Activated CD4-positive, alpha-beta memory T cell treated with anti-CD3 and anti-CD28 coated beads for 36 hours (primary cell): ENCODE measurements around the gene OTOG. TPM values are rescaled to one million over a fixed set of nuclear protein-coding genes. Genes with fewer than 3 reads are reported as not detected.

ENCODE experiments used
- CTCF ChIA-PET: fragments of 350-600 bp; sonication (Branson Sonifier 250); formaldehyde crosslinking; loops from one replicate; lab custom pipeline; 2021; ENCODE audit warnings: antibody characterized with exemption, inconsistent platforms; lab: Charles Lee
- POLR2A ChIA-PET: fragments of 350-600 bp; sonication (Branson Sonifier 250); formaldehyde crosslinking; loops from one replicate; lab custom pipeline; 2021; ENCODE audit warnings: antibody characterized with exemption; lab: Charles Lee
- DNase-seq: peaks from one replicate; pipeline ENCODE4 v3.0.0-alpha.2; 2020
- H3K27ac Mint-ChIP-seq: one replicate; pipeline ENCODE4 v1.8.0; 2021; ENCODE audit warnings: mixed read lengths
- H3K27me3 Mint-ChIP-seq: one replicate; pipeline ENCODE4 v1.8.0; 2021; ENCODE audit warnings: mixed read lengths
- H3K36me3 Mint-ChIP-seq: one replicate; pipeline ENCODE4 v1.8.0; 2021; ENCODE audit warnings: mixed read lengths
- H3K4me1 Mint-ChIP-seq: one replicate; pipeline ENCODE4 v1.8.0; 2021; ENCODE audit warnings: low read depth, mixed read lengths
- H3K4me3 Mint-ChIP-seq: one replicate; pipeline ENCODE4 v1.8.0; 2021; ENCODE audit warnings: mild to moderate bottlenecking, mixed read lengths
- H3K9me3 Mint-ChIP-seq: one replicate; pipeline ENCODE4 v1.8.0; 2021; ENCODE audit warnings: mixed read lengths
- intact Hi-C: fragments of 100-400 bp; cut with micrococcal nuclease; formaldehyde crosslinking; loops from one replicate; pipeline ENCODE4 v1.15.1; 2023
- total RNA-seq, 2 experiments: library from RNA; stranded (reverse); gene quantifications; one replicate each; pipeline ENCODE4 v1.2.3, GENCODE V29; 2021

The OTOG gene
- total RNA-seq, 2 experiments from 2014 or later: not detected

GRCh38 chr11:17556999-17557398, 9.9 kb downstream of the OTOG start:
- Mint-ChIP-seq H3K36me3 (no peaks in the 10 kb centered on the region), H3K4me3 (no peak overlapping the region), H3K27me3 (peaks cover 6% of the 10 kb centered on the region), H3K27ac (no peak overlapping the region), H3K9me3 (no peaks in the 10 kb centered on the region), H3K4me1 (no peaks in the 10 kb centered on the region)
- intact Hi-C loops: no loop called here
- POLR2A ChIA-PET: no interaction called here
- DNase-seq: no peak
- CTCF ChIA-PET: no interaction called here

GRCh38 chr11:17558025-17558780, 11.1 kb downstream of the OTOG start:
- H3K4me3 Mint-ChIP-seq: no peak overlapping the region
- no peak overlapping the region for H3K27ac Mint-ChIP-seq
- no peaks in the 10 kb centered on the region for H3K36me3 Mint-ChIP-seq
- ChIA-PET CTCF (no interaction called here), POLR2A (no interaction called here)
- intact Hi-C loops: no loop called here
- peaks cover 6% of the 10 kb centered on the region for H3K27me3 Mint-ChIP-seq
- no peak for DNase-seq
- H3K4me1 Mint-ChIP-seq: no peaks in the 10 kb centered on the region
- no peaks in the 10 kb centered on the region for H3K9me3 Mint-ChIP-seq

GRCh38 chr11:17558916-17559315, 11.9 kb downstream of the OTOG start:
- CTCF ChIA-PET: no interaction called here
- POLR2A ChIA-PET: no interaction called here
- Mint-ChIP-seq H3K36me3 (no peaks in the 10 kb centered on the region), H3K4me1 (no peaks in the 10 kb centered on the region), H3K4me3 (no peak overlapping the region), H3K9me3 (no peaks in the 10 kb centered on the region), H3K27ac (no peak overlapping the region), H3K27me3 (peaks cover 6% of the 10 kb centered on the region)
- intact Hi-C loops: no loop called here
- no peak for DNase-seq

- H3K27ac Mint-ChIP-seq: no peak overlapping the region
- H3K27me3 Mint-ChIP-seq: peaks cover 6% of the 10 kb centered on the region
- ChIA-PET CTCF (no interaction called here), POLR2A (no interaction called here)
- H3K4me3 Mint-ChIP-seq: no peak overlapping the region
- intact Hi-C loops: no loop called here
- H3K36me3 Mint-ChIP-seq: no peaks in the 10 kb centered on the region
- no peaks in the 10 kb centered on the region for H3K9me3 Mint-ChIP-seq
- H3K4me1 Mint-ChIP-seq: no peaks in the 10 kb centered on the region
- DNase-seq: no peak
Observed at GRCh38 chr11:17559341-17560087, 12.5 kb downstream of the OTOG start.

- intact Hi-C loops: no loop called here
- Mint-ChIP-seq H3K36me3 (no peaks in the 10 kb centered on the region), H3K4me1 (no peaks in the 10 kb centered on the region), H3K27ac (no peak overlapping the region), H3K27me3 (peaks cover 6% of the 10 kb centered on the region), H3K4me3 (no peak overlapping the region), H3K9me3 (no peaks in the 10 kb centered on the region)
- no peak for DNase-seq
- ChIA-PET CTCF (no interaction called here), POLR2A (interaction anchor here (0.5 to 0.6 kb wide), 2 partner anchors 70 to 378 kb away, joined by 3 to 6 read pairs; no protein-coding TSS in a partner anchor)
Observed at GRCh38 chr11:17560281-17561110, 13.4 kb downstream of the OTOG start.

- no peak overlapping the region for H3K27ac Mint-ChIP-seq
- CTCF ChIA-PET: interaction anchor here (1.7 kb wide), 1 partner anchor 177 kb away, joined by 4 read pairs; no protein-coding TSS in a partner anchor
- DNase-seq: no peak
- intact Hi-C loops: no loop called here
- H3K36me3 Mint-ChIP-seq: no peaks in the 10 kb centered on the region
- POLR2A ChIA-PET: no interaction called here
- no peaks in the 10 kb centered on the region for H3K9me3 Mint-ChIP-seq
- peaks cover 6% of the 10 kb centered on the region for H3K27me3 Mint-ChIP-seq
- H3K4me3 Mint-ChIP-seq: no peak overlapping the region
- H3K4me1 Mint-ChIP-seq: no peaks in the 10 kb centered on the region
Observed at GRCh38 chr11:17561111-17561415, 14.0 kb downstream of the OTOG start.

- Mint-ChIP-seq H3K27me3 (peaks cover 6% of the 10 kb centered on the region), H3K27ac (no peak overlapping the region), H3K4me3 (no peak overlapping the region), H3K36me3 (no peaks in the 10 kb centered on the region), H3K4me1 (no peaks in the 10 kb centered on the region), H3K9me3 (no peaks in the 10 kb centered on the region)
- ChIA-PET POLR2A (no interaction called here), CTCF (interaction anchor here (1.7 kb wide), 1 partner anchor 177 kb away, joined by 4 read pairs; no protein-coding TSS in a partner anchor)
- no peak for DNase-seq
- intact Hi-C loops: no loop called here
Observed at GRCh38 chr11:17561526-17561925, 14.5 kb downstream of the OTOG start.

GRCh38 chr11:17563231-17563646, 16.2 kb downstream of the OTOG start:
- no peaks in the 10 kb centered on the region for H3K9me3 Mint-ChIP-seq
- POLR2A ChIA-PET: interaction anchor here (0.6 kb wide), 1 partner anchor 185 kb away, joined by 3 read pairs; no protein-coding TSS in a partner anchor
- H3K27ac Mint-ChIP-seq: no peak overlapping the region
- no peaks in the 10 kb centered on the region for H3K36me3 Mint-ChIP-seq
- CTCF ChIA-PET: no interaction called here
- H3K4me1 Mint-ChIP-seq: no peaks in the 10 kb centered on the region
- intact Hi-C loops: no loop called here
- DNase-seq: no peak
- no peak overlapping the region for H3K4me3 Mint-ChIP-seq
- peaks cover 2% of the 10 kb centered on the region for H3K27me3 Mint-ChIP-seq

- Mint-ChIP-seq H3K4me3 (no peak overlapping the region), H3K4me1 (no peaks in the 10 kb centered on the region), H3K27me3 (no peaks in the 10 kb centered on the region), H3K9me3 (no peaks in the 10 kb centered on the region), H3K36me3 (no peaks in the 10 kb centered on the region), H3K27ac (no peak overlapping the region)
- intact Hi-C loops: no loop called here
- ChIA-PET POLR2A (no interaction called here), CTCF (no interaction called here)
- no peak for DNase-seq
Observed at GRCh38 chr11:17563961-17564686, 17.1 kb downstream of the OTOG start.

GRCh38 chr11:17564687-17565042, 17.6 kb downstream of the OTOG start:
- intact Hi-C loops: no loop called here
- Mint-ChIP-seq H3K27me3 (no peaks in the 10 kb centered on the region), H3K36me3 (no peaks in the 10 kb centered on the region), H3K27ac (no peak overlapping the region), H3K9me3 (no peaks in the 10 kb centered on the region), H3K4me3 (no peak overlapping the region), H3K4me1 (no peaks in the 10 kb centered on the region)
- ChIA-PET CTCF (no interaction called here), POLR2A (no interaction called here)
- no peak for DNase-seq

- Mint-ChIP-seq H3K4me3 (no peak overlapping the region), H3K27ac (no peak overlapping the region), H3K36me3 (no peaks in the 10 kb centered on the region), H3K9me3 (no peaks in the 10 kb centered on the region), H3K4me1 (no peaks in the 10 kb centered on the region), H3K27me3 (no peaks in the 10 kb centered on the region)
- intact Hi-C loops: no loop called here
- ChIA-PET CTCF (no interaction called here), POLR2A (no interaction called here)
- no peak for DNase-seq
Observed at GRCh38 chr11:17568944-17569343, 21.9 kb downstream of the OTOG start.

- Mint-ChIP-seq H3K36me3 (no peaks in the 10 kb centered on the region), H3K4me1 (no peaks in the 10 kb centered on the region), H3K4me3 (no peak overlapping the region), H3K27ac (no peak overlapping the region), H3K9me3 (no peaks in the 10 kb centered on the region), H3K27me3 (no peaks in the 10 kb centered on the region)
- ChIA-PET POLR2A (no interaction called here), CTCF (no interaction called here)
- intact Hi-C loops: no loop called here
- DNase-seq: no peak
Observed at GRCh38 chr11:17570034-17570433, 23.0 kb downstream of the OTOG start.
